GM21529 (cell line): ENCODE measurements around the gene STK38L.
"Not testable (repeated sequence)": the region's sequence is repeated elsewhere in the genome, so short reads cannot be mapped to it uniquely, and the experiment has no call there.

Experiments used
- ATAC-seq: cut with Tn5 transposase; IDR thresholded peaks from one replicate; pipeline ENCODE4 v1.9.1; 2021; ENCODE audit not compliant: unreplicated experiment

The STK38L gene

GRCh38 chr12:27226407-27226929, 17.6 kb upstream of the STK38L start:
- ATAC-seq, result no peak

GRCh38 chr12:27229367-27229766, 14.7 kb upstream of the STK38L start:
- no peak for ATAC-seq

GRCh38 chr12:27231374-27231773, 12.7 kb upstream of the STK38L start:
- not testable (repeated sequence) for ATAC-seq

GRCh38 chr12:27233814-27234213, 10.3 kb upstream of the STK38L start:
- ATAC-seq, result no peak

- ATAC-seq, result no peak
Measured at GRCh38 chr12:27236498-27236897, 7.6 kb upstream of the STK38L start.

GRCh38 chr12:27237790-27238771, 6.0 kb upstream of the STK38L start:
- peak; percentile 70 for ATAC-seq

GRCh38 chr12:27243006-27243405, 1.1 kb upstream of the STK38L start:
- ATAC-seq, result no peak

- no peak for ATAC-seq
Measured at GRCh38 chr12:27244689-27245488, 803 bp downstream of the STK38L start.

- ATAC-seq, result no peak
Measured at GRCh38 chr12:27246141-27246540, 2.1 kb downstream of the STK38L start.

GRCh38 chr12:27246774-27247173, 2.7 kb downstream of the STK38L start:
- ATAC-seq, result no peak

- ATAC-seq, result no peak
Measured at GRCh38 chr12:27252934-27253333, 8.8 kb downstream of the STK38L start.

GRCh38 chr12:27253347-27253746, 9.3 kb downstream of the STK38L start:
- no peak for ATAC-seq

GRCh38 chr12:27255806-27256205, 11.7 kb downstream of the STK38L start:
- ATAC-seq, result no peak

GRCh38 chr12:27257104-27257843, 13.2 kb downstream of the STK38L start:
- no peak for ATAC-seq

GRCh38 chr12:27260746-27261145, 16.7 kb downstream of the STK38L start:
- ATAC-seq, result no peak

- ATAC-seq, result no peak
Measured at GRCh38 chr12:27261866-27262265, 17.8 kb downstream of the STK38L start.

GRCh38 chr12:27270148-27270547, 26.1 kb downstream of the STK38L start:
- no peak for ATAC-seq

GRCh38 chr12:27271206-27271605, 27.1 kb downstream of the STK38L start:
- ATAC-seq, result no peak

GRCh38 chr12:27272373-27273028, 28.4 kb downstream of the STK38L start:
- ATAC-seq, result no peak

- ATAC-seq, result no peak
Measured at GRCh38 chr12:27273114-27273513, 29.0 kb downstream of the STK38L start.
